H1 (cell line): ENCODE measurements around the gene ACBD4. TPM values are rescaled to one million over a fixed set of nuclear protein-coding genes. Genes with fewer than 3 reads are reported as not detected.

Experiments
- CTCF ChIA-PET: fragments of 300-600 bp; sonication (Branson Sonifier 250); formaldehyde crosslinking; loops from one replicate; lab custom pipeline; 2021; ENCODE audit not compliant: partially characterized antibody; lab: Charles Lee
- POLR2A ChIA-PET: fragments of 300-600 bp; sonication (Branson Sonifier 250); formaldehyde crosslinking; loops from one replicate; lab custom pipeline; 2021; ENCODE audit warnings: inconsistent platforms; ENCODE audit not compliant: partially characterized antibody; lab: Charles Lee
- DNase-seq, 2 experiments: peaks; one replicate each; pipeline versions ENCODE4 v3.0.0 to v3.0.0-alpha.2; 2010 to 2022; ENCODE audit warnings: low spot score in 2 of 2, low read depth in 1 of 2, mixed read lengths in 1 of 2
- FAIRE-seq: peaks from 2 replicates; lab custom pipeline; 2011; peaks lifted over from hg19 to GRCh38; lab: Jason Lieb, UNC
- H2AFZ ChIP-seq: 2 replicates; pipeline ENCODE4 v1.8.1; 2012; ENCODE audit warnings: low read length, inconsistent platforms
- H2AK5ac ChIP-seq: 2 replicates; pipeline ENCODE4 v1.6.1; 2013; ENCODE audit warnings: low read depth, low read length
- H2BK120ac ChIP-seq: replicated peaks from 2 replicates; pipeline ENCODE3; 2013; ENCODE audit warnings: low read depth, low read length, inconsistent platforms
- H2BK12ac ChIP-seq: 2 replicates; pipeline ENCODE4 v1.6.1; 2013; ENCODE audit warnings: low read depth, low read length
- H2BK15ac ChIP-seq: 2 replicates; pipeline ENCODE4 v1.6.1; 2013; ENCODE audit warnings: low read length
- H2BK20ac ChIP-seq: 2 replicates; pipeline ENCODE4 v1.6.1; 2013; ENCODE audit warnings: low read length
- H2BK5ac ChIP-seq: 2 replicates; pipeline ENCODE4 v1.6.1; 2013; ENCODE audit warnings: low read depth, low read length
- H3K14ac ChIP-seq: 2 replicates; pipeline ENCODE4 v1.6.1; 2013; ENCODE audit warnings: inconsistent platforms; ENCODE audit not compliant: insufficient read length
- H3K18ac ChIP-seq: 2 replicates; pipeline ENCODE4 v1.6.1; 2013; ENCODE audit warnings: low read length; ENCODE audit errors: extremely low read depth
- H3K23ac ChIP-seq: 2 replicates; pipeline ENCODE4 v1.6.1; 2013; ENCODE audit warnings: inconsistent platforms; ENCODE audit not compliant: insufficient read length
- H3K23me2 ChIP-seq: 2 replicates; pipeline ENCODE4 v1.6.1; 2013; ENCODE audit warnings: low read depth, low read length
- H3K27ac ChIP-seq: 2 replicates; pipeline ENCODE4 v1.6.1; 2011; ENCODE audit warnings: low read depth, low read length, inconsistent platforms
- H3K27me3 ChIP-seq, 4 experiments: replicated peaks in 1 of 4; 1 replicate in 1 of 4; 2 replicates in 3 of 4; pipeline versions ENCODE4 v1.6.1 to v1.8.1; 2011 to 2013; ENCODE audit warnings: low read length in 3 of 4, mild to moderate bottlenecking in 3 of 4, inconsistent platforms in 2 of 4, mixed read lengths in 2 of 4, moderate library complexity in 1 of 4; ENCODE audit not compliant: control insufficient read depth in 3 of 4, insufficient read depth in 3 of 4; ENCODE audit errors: extremely low read depth in 1 of 4
- H3K36me3 ChIP-seq, 4 experiments: 2 replicates each; pipeline versions ENCODE4 v1.6.1 to v1.8.1; 2011 to 2013; ENCODE audit warnings: mild to moderate bottlenecking in 4 of 4, low read length in 3 of 4, moderate library complexity in 2 of 4, control low read depth in 1 of 4, inconsistent platforms in 1 of 4; ENCODE audit not compliant: insufficient read depth in 4 of 4, control insufficient read depth in 2 of 4
- H3K4ac ChIP-seq: replicated peaks from 2 replicates; pipeline ENCODE3; 2013; ENCODE audit warnings: low read length, low read depth, mixed read lengths, inconsistent platforms; ENCODE audit not compliant: insufficient read length
- H3K4me1 ChIP-seq, 4 experiments: replicated peaks in 1 of 4; 1 replicate in 1 of 4; 2 replicates in 3 of 4; pipeline versions ENCODE4 v1.6.1 to v1.8.1; 2011 to 2013; ENCODE audit warnings: low read length in 3 of 4, inconsistent platforms in 2 of 4, mixed read lengths in 1 of 4; ENCODE audit not compliant: insufficient read depth in 4 of 4, control insufficient read depth in 3 of 4
- H3K4me2 ChIP-seq, 2 experiments: 2 replicates each; pipeline versions ENCODE4 v1.6.1 to v1.8.1; 2011 to 2013; ENCODE audit warnings: low read depth in 2 of 2, low read length in 2 of 2, control low read depth in 1 of 2, inconsistent platforms in 1 of 2, mild to moderate bottlenecking in 1 of 2; ENCODE audit not compliant: insufficient read depth in 1 of 2
- H3K4me3 ChIP-seq, 4 experiments: fragments of 200-600, 300-600 bp in 1 of 4; sonication (generic), shearing (Covaris generic), sonication (Bioruptor Twin) in 1 of 4; 2 replicates each; pipeline versions ENCODE4 v1.5.1 to v1.8.1; 2011 to 2016; ENCODE audit warnings: low read length in 4 of 4, low read depth in 3 of 4, control low read depth in 2 of 4, inconsistent platforms in 2 of 4, mild to moderate bottlenecking in 2 of 4, mixed read lengths in 1 of 4, moderate library complexity in 1 of 4; ENCODE audit not compliant: insufficient read depth in 2 of 4; ENCODE audit errors: extremely low read depth in 1 of 4
- H3K56ac ChIP-seq: replicated peaks from 2 replicates; pipeline ENCODE3; 2013; ENCODE audit warnings: low read depth, mild to moderate bottlenecking, mixed read lengths, low read length, inconsistent platforms; ENCODE audit not compliant: insufficient read length
- H3K79me1 ChIP-seq: 2 replicates; pipeline ENCODE4 v1.6.1; 2013; ENCODE audit warnings: low read depth, low read length, control low read depth
- H3K79me2 ChIP-seq, 2 experiments: 2 replicates each; pipeline versions ENCODE4 v1.6.1 to v1.8.1; 2012 to 2013; ENCODE audit warnings: low read length in 2 of 2, mild to moderate bottlenecking in 2 of 2, inconsistent platforms in 1 of 2; ENCODE audit not compliant: insufficient read depth in 2 of 2, control insufficient read depth in 1 of 2
- H3K9ac ChIP-seq, 4 experiments: replicated peaks in 1 of 4; 1 replicate in 1 of 4; 2 replicates in 3 of 4; pipeline versions ENCODE4 v1.6.1 to v1.8.1; 2011 to 2013; ENCODE audit warnings: low read depth in 3 of 4, low read length in 3 of 4, control low read depth in 2 of 4, mild to moderate bottlenecking in 2 of 4, moderate library complexity in 2 of 4, inconsistent platforms in 1 of 4; ENCODE audit errors: extremely low read depth in 1 of 4
- H3K9me3 ChIP-seq, 2 experiments: 2 replicates each; pipeline versions ENCODE4 v1.6.1 to v1.8.1; 2012 to 2013; ENCODE audit warnings: mild to moderate bottlenecking in 2 of 2, moderate library complexity in 2 of 2, control low read depth in 1 of 2, inconsistent platforms in 1 of 2, low read depth in 1 of 2, low read length in 1 of 2, mixed read lengths in 1 of 2; ENCODE audit not compliant: insufficient read depth in 2 of 2
- H4K20me1 ChIP-seq, 2 experiments: replicated peaks in 1 of 2; 2 replicates each; pipeline versions ENCODE3 to v1.8.1; 2011 to 2013; ENCODE audit warnings: inconsistent platforms in 2 of 2, low read length in 2 of 2, mild to moderate bottlenecking in 1 of 2; ENCODE audit not compliant: insufficient read depth in 2 of 2, control insufficient read depth in 1 of 2
- H4K5ac ChIP-seq: 2 replicates; pipeline ENCODE4 v1.6.1; 2013; ENCODE audit warnings: low read length, low read depth, mixed read lengths, inconsistent platforms; ENCODE audit not compliant: insufficient read length
- H4K8ac ChIP-seq: 2 replicates; pipeline ENCODE4 v1.8.0; 2013; ENCODE audit warnings: mild to moderate bottlenecking, moderate library complexity, low read length, inconsistent platforms; ENCODE audit not compliant: insufficient read depth; ENCODE audit errors: extremely low read depth
- H4K91ac ChIP-seq: replicated peaks from 2 replicates; pipeline ENCODE3; 2013; ENCODE audit warnings: low read length, mixed read lengths, inconsistent platforms; ENCODE audit not compliant: insufficient read length
- ASH2L ChIP-seq: fragments of 200-600, 300-600 bp; sonication (generic); IDR thresholded peaks from one replicate; pipeline ENCODE4 v1.7.1; 2017; ENCODE audit warnings: low read length
- BACH1 ChIP-seq: IDR thresholded peaks from 2 replicates; pipeline ENCODE4 v1.6.1; 2012; ENCODE audit warnings: low read length, improper control_type of control experiment
- GTF2F1 ChIP-seq: IDR thresholded peaks from 2 replicates; pipeline ENCODE4 v1.6.1; 2012; ENCODE audit warnings: low read depth, low read length, improper control_type of control experiment, borderline replicate concordance
- NANOG ChIP-seq: IDR thresholded peaks from 2 replicates; pipeline ENCODE4 v1.6.1; 2011; ENCODE audit warnings: low read length, low read depth, mild to moderate bottlenecking, inconsistent platforms; ENCODE audit not compliant: insufficient read depth, poor library complexity, severe bottlenecking
- SIN3A ChIP-seq, 2 experiments: IDR thresholded peaks in 1 of 2; conservative IDR thresholded peaks in 1 of 2; 2 replicates each; pipeline ENCODE4 v1.6.1; 2011 to 2012; ENCODE audit warnings: low read length in 2 of 2, improper control_type of control experiment in 1 of 2, low read depth in 1 of 2, mild to moderate bottlenecking in 1 of 2
- ZNF274 ChIP-seq: IDR thresholded peaks from 2 replicates; pipeline ENCODE4 v1.7.0; 2012; ENCODE audit warnings: low read length, borderline replicate concordance; ENCODE audit errors: extremely low read depth
- WGBS, 2 experiments: shearing (Covaris generic) in 1 of 2; methylation state at CpG; one replicate each; pipeline versions ENCODE4 v1.1.6 to v1.1.7; 2013 to 2015; ENCODE audit warnings: low lambda C conversion rate in 2 of 2, mixed read lengths in 2 of 2, inconsistent platforms in 1 of 2, low coverage in 1 of 2, missing lambda C conversion rate in 1 of 2; ENCODE audit not compliant: insufficient replicate concordance in 2 of 2, insufficient coverage in 1 of 2, insufficient read length in 1 of 2; ENCODE audit errors: extremely low coverage in 1 of 2, missing lambda C conversion rate in 1 of 2; 5-methylcytosine and 5-hydroxymethylcytosine counted together
- polyA plus RNA-seq, 7 experiments: library from polyadenylated mRNA; depleted of rRNA in 3 of 7; stranded (reverse) in 5 of 7; unstranded in 2 of 7; fragments of >200 nt in 5 of 7; fragments of 200-250 nt in 2 of 7; gene quantifications; 1 replicate in 5 of 7; 2 replicates in 1 of 7; 4 replicates in 1 of 7; pipeline versions ENCODE4 v1.2.1 to v1.2.3, GENCODE V29; 2011 to 2013; ENCODE audit warnings: missing spikeins in 2 of 7, mixed read lengths in 2 of 7
- total RNA-seq: library from RNA; stranded (reverse); fragmentation: NEBNext Ultra II Directional; extraction: Animal tissue kit (Norgen Biotek cat#: 25700); gene quantifications from 2 replicates; pipeline ENCODE4 v1.2.1, GENCODE V29; 2021
- TF ChIP-seq, protein P1 (sequence below): IDR thresholded peaks from 2 replicates; pipeline ENCODE4 v1.6.1; 2012; ENCODE audit warnings: inconsistent platforms
- TF ChIP-seq, protein P2 (sequence below), 3 experiments: IDR thresholded peaks; 1 replicate in 2 of 3; 2 replicates in 1 of 3; pipeline versions ENCODE4 v1.5.1 to v1.6.1; 2011; ENCODE audit warnings: low read length in 3 of 3, mild to moderate bottlenecking in 3 of 3, inconsistent platforms in 2 of 3, low read depth in 1 of 3, moderate library complexity in 1 of 3; ENCODE audit not compliant: insufficient read depth in 1 of 3; ENCODE audit errors: control extremely low read depth in 1 of 3

Gene ACBD4
- total and polyA plus RNA-seq, 2 of the 8 experiments (the other 6 are each of a cell fraction or from before 2014, with no cell fraction given): 7.3 to 10.7 TPM

DNA sequence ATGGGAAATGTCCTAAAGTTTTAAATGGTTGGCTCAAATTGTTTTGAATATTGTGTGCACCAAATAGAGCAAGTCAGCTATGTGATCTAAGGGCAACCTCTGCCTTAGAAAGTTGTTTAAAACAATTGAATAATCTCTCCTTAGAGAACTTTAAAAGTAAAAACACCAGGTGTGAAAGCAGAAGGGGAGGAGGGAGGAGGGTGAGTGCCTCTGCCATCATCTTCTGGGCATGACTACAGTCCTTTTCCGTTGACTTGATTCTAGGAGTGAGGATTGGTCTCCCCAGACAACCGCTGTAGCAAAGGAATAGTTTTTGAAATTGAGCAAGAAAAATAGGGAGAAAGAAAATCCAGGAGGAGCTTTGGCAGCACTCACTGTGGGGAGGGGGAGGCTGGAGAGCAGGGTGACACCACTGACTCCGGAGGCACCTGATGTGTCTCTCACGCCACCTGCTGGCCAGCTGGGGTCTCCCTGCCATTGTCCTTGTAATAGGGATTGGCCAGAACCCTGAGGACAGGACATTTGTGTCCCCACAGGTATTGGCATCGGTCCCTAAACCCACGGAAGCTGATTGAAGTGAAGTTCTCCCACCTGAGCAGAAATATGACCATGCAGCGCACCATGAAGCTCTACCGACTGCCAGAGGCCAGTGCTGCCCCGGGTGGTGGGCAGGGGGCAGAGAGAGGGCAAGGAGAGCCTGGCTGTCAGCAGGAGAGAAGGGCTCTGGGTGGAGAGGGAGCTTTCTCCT, 36.4 kb upstream of the ACBD4 start:
- no peak overlapping the region for H3K14ac ChIP-seq
- TF ChIP-seq NANOG (no peak), ZNF274 (no peak), SIN3A (conservative IDR thresholded peaks at IDR 0.05 in 1 of 2, IDR thresholded peaks at IDR 0.05 in 1 of 2; ENCODE audit: low read depth in 1 of 2, low read length in 2 of 2) (0 out of 4 replicates have a peak, but pooled peaks of 1 of the 2 experiments have one; percentile 26), BACH1 (no peak), GTF2F1 (no peak), ASH2L (no peak)
- TF ChIP-seq, protein P1, sequence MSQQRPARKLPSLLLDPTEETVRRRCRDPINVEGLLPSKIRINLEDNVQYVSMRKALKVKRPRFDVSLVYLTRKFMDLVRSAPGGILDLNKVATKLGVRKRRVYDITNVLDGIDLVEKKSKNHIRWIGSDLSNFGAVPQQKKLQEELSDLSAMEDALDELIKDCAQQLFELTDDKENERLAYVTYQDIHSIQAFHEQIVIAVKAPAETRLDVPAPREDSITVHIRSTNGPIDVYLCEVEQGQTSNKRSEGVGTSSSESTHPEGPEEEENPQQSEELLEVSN: no peak
- TF ChIP-seq, protein P2, sequence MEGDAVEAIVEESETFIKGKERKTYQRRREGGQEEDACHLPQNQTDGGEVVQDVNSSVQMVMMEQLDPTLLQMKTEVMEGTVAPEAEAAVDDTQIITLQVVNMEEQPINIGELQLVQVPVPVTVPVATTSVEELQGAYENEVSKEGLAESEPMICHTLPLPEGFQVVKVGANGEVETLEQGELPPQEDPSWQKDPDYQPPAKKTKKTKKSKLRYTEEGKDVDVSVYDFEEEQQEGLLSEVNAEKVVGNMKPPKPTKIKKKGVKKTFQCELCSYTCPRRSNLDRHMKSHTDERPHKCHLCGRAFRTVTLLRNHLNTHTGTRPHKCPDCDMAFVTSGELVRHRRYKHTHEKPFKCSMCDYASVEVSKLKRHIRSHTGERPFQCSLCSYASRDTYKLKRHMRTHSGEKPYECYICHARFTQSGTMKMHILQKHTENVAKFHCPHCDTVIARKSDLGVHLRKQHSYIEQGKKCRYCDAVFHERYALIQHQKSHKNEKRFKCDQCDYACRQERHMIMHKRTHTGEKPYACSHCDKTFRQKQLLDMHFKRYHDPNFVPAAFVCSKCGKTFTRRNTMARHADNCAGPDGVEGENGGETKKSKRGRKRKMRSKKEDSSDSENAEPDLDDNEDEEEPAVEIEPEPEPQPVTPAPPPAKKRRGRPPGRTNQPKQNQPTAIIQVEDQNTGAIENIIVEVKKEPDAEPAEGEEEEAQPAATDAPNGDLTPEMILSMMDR (IDR thresholded peaks at IDR 0.05; ENCODE audit: control extremely low read depth in 1 of 3, insufficient read depth in 1 of 3, low read depth in 1 of 3, low read length in 3 of 3): peak; percentile 78 to 96 (median 95)

More for the DNA sequence above, 36.4 kb upstream of the ACBD4 start:
- Histone ChIP-seq H4K91ac (no peak overlapping the region), H4K20me1 (peaks cover 0 to 9% of the 10 kb centered on the region in 2 experiments), H3K27me3 (no peaks in the 10 kb centered on the region), H2AFZ (no peak overlapping the region), H3K9me3 (no peaks in the 10 kb centered on the region), H3K23ac (no peak overlapping the region), H3K9ac (no peak overlapping the region), H2BK120ac (no peak overlapping the region), H2BK20ac (no peak overlapping the region), H3K79me1 (no peaks in the 10 kb centered on the region), H3K23me2 (no peaks in the 10 kb centered on the region), H3K4me2 (no peak overlapping the region), H2BK5ac (no peak overlapping the region), H2AK5ac (no peak overlapping the region), H3K4ac (no peak overlapping the region), H4K5ac (no peak overlapping the region), H2BK12ac (no peak overlapping the region), H2BK15ac (no peak overlapping the region), H3K27ac (no peak overlapping the region), H3K4me1 (no peaks in the 10 kb centered on the region; a peak in 1 of 7 replicates), H3K79me2 (no peaks in the 10 kb centered on the region), H3K36me3 (peaks cover 30 to 62% (median 56%) of the 10 kb centered on the region in 4 experiments), H3K56ac (no peak overlapping the region), H4K8ac (0 out of 2 replicates have a peak overlapping the region, but pooled peaks have one; percentile 39), H3K18ac (no peak overlapping the region), H3K4me3 (no peak overlapping the region)
- DNase-seq (peak; percentile 63 to 95), FAIRE-seq (peak; percentile 36)
- ChIA-PET CTCF (interaction anchor here (0.6 to 7.5 kb wide), 52 partner anchors 8 to 364 kb away, joined by 3 to 69 read pairs (median 5); partner anchors contain the start of genes ACBD4, HEXIM1 and PLCD3), POLR2A (interaction anchor here (0.6 to 1.7 kb wide), 12 partner anchors 8 to 400 kb away, joined by 3 to 7 read pairs (median 4); partner anchors contain the start of gene HEXIM1)
- WGBS, 2 experiments: 62% methylated on average over 9 of the region's 9 CpGs; no CpG with 5 or more reads in 1 of the 2 experiments
